Heart left ventricle (tissue), 13 donors: ENCODE measurements around the gene GAS2L3.

Source experiments
- POLR2A ChIP-seq, 2 donors: fragments of 450-650 bp; IDR thresholded peaks; one replicate each; pipeline ENCODE4 v1.6.1; 2017; ENCODE audit warnings: antibody characterized with exemption in 2 of 2, mild to moderate bottlenecking in 2 of 2, moderate library complexity in 2 of 2
- TF ChIP-seq, protein P1 (sequence below), 12 donors: fragments of 200-600 bp; sonication (generic) in 4 of 12; IDR thresholded peaks; one replicate each; pipeline versions ENCODE4 v1.5.0 to v1.8.0; 2018 to 2022; ENCODE audit warnings: antibody characterized with exemption in 12 of 12, mild to moderate bottlenecking in 5 of 12
- donor health status: ischemic (EF 13 %, LVEDD 7.1; RV severe dilation, severe dysfunction).
- donor health status: DM: no; HTN: yes; CAD: no.
- donor health status: DM: no; HTN: no; CAD: no.
- donor health status: ischemic (EF 25% LVEDD 6.9; RV normal size, moderate dysfunction).
- donor health status: ischemic (EF 25% LVEDD 5.7; RV mildly dilated, moderate dysfunction).
- donor health status: ischemic (EF 35%, LVEDD 5.7; RV mildly dilated, moderate dysfunction).
- donor health status: nonischemic (EF 11% LVEDD 7.7; RV severe dilation, severe dysfunction).
- donor health status: DM: yes; HTN: yes; CAD: no.
- donor health status: PGD.
- donor health status: ischemic (EF 29% LVEDD 5.4; RV normal size, mild dysfunction).
- donor health status: nonischemic (EF 23%, LVEDD 6.1; RV moderate dilation, normal function).

GRCh38 chr12:100564905-100565467 lies 8.5 kb upstream of the GAS2L3 start:
- TF ChIP-seq, protein P1, sequence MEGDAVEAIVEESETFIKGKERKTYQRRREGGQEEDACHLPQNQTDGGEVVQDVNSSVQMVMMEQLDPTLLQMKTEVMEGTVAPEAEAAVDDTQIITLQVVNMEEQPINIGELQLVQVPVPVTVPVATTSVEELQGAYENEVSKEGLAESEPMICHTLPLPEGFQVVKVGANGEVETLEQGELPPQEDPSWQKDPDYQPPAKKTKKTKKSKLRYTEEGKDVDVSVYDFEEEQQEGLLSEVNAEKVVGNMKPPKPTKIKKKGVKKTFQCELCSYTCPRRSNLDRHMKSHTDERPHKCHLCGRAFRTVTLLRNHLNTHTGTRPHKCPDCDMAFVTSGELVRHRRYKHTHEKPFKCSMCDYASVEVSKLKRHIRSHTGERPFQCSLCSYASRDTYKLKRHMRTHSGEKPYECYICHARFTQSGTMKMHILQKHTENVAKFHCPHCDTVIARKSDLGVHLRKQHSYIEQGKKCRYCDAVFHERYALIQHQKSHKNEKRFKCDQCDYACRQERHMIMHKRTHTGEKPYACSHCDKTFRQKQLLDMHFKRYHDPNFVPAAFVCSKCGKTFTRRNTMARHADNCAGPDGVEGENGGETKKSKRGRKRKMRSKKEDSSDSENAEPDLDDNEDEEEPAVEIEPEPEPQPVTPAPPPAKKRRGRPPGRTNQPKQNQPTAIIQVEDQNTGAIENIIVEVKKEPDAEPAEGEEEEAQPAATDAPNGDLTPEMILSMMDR (IDR thresholded peaks at IDR 0.05), result no peak
- no peak for TF ChIP-seq POLR2A (IDR thresholded peaks at IDR 0.05)
